ENCODE results near the gene DPYSL3. TPM values are rescaled to one million over a fixed set of nuclear protein-coding genes. Genes with fewer than 3 reads are reported as not detected.

The DPYSL3 gene
- total RNA-seq, 1 experiment from 2014 or later = 24.8 TPM

DNA sequence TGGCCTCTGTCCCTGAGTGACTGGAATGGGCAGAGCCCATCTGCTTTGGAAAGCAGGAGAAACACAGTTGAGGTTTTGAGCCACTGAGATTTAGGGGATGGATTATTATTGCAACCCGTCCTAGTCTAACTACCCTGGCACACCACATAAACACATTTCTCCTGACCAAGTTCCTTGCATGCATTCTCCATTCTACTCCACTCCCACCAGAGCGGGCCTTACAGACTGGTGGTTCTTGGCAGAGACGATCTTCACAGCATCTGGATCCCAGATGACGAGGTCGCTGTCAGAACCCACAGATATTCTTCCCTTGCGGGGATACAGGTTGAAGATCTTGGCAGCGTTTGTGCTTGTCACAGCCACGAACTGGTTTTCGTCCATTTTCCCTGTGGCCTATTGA lies 111.0 kb downstream of the DPYSL3 start:
- Histone ChIP-seq H3K4me3 (ENCODE audit: low read depth, low read length, poor library complexity, severe bottlenecking) (no peak overlapping the region), H3K4me1 (ENCODE audit: insufficient read depth, low read length, poor library complexity, severe bottlenecking) (no peaks in the 10 kb centered on the region), H3K27me3 (replicated peaks; ENCODE audit: insufficient read depth, low read depth, low read length, poor library complexity) (no peaks in the 10 kb centered on the region), H3K9me3 (ENCODE audit: low read depth, low read length, poor library complexity, severe bottlenecking) (no peaks in the 10 kb centered on the region), H3K27ac (ENCODE audit: low read depth, low read length, poor library complexity, severe bottlenecking) (no peak overlapping the region), H3K36me3 (ENCODE audit: insufficient read depth, low read length, poor library complexity, severe bottlenecking) (no peaks in the 10 kb centered on the region)
- DNase-seq (ENCODE audit: low spot score) = no peak
- TF ChIP-seq, protein P1, sequence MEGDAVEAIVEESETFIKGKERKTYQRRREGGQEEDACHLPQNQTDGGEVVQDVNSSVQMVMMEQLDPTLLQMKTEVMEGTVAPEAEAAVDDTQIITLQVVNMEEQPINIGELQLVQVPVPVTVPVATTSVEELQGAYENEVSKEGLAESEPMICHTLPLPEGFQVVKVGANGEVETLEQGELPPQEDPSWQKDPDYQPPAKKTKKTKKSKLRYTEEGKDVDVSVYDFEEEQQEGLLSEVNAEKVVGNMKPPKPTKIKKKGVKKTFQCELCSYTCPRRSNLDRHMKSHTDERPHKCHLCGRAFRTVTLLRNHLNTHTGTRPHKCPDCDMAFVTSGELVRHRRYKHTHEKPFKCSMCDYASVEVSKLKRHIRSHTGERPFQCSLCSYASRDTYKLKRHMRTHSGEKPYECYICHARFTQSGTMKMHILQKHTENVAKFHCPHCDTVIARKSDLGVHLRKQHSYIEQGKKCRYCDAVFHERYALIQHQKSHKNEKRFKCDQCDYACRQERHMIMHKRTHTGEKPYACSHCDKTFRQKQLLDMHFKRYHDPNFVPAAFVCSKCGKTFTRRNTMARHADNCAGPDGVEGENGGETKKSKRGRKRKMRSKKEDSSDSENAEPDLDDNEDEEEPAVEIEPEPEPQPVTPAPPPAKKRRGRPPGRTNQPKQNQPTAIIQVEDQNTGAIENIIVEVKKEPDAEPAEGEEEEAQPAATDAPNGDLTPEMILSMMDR (conservative IDR thresholded peaks at IDR 0.05; ENCODE audit: low read depth, low read length) = no peak
- no peak for TF ChIP-seq EZH2 (IDR thresholded peaks at IDR 0.05; ENCODE audit: borderline replicate concordance, low read depth, low read length, poor library complexity, severe bottlenecking)
- ChIA-PET CTCF (no interaction called here), POLR2A (ENCODE audit: low non-redundant PET) (no interaction called here)
- intact Hi-C loops (cut with micrococcal nuclease; ENCODE audit: unreplicated experiment) = loop anchor here (10.0 kb wide), 1 partner anchor 174 kb away; no protein-coding TSS in a partner anchor
- BruUV-seq (replicated peaks) = no TSS peak

DNA sequence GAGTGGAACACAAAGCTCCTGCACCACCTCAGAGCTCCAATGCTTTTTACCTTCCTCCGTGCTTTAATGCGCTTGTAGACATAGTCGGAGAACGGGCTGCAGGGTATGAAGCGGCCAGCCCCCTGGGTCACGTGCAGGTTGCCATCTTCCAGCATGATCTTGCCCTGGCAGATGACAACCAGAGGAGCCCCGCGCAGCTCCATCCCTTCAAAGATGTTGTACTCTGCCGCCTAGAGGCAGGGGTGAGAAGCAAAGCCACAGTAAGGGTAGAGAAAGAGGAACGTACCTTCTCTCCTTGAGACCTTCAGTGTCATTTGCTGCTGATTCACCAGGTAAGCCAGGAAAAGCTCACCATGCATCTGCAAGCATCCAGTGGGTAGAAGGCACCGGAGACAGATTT lies 112.3 kb downstream of the DPYSL3 start:
- BruUV-seq (replicated peaks) = no TSS peak
- DNase-seq (ENCODE audit: low spot score) = no peak
- intact Hi-C loops (cut with micrococcal nuclease; ENCODE audit: unreplicated experiment) = loop anchor here (10.0 kb wide), 1 partner anchor 173 kb away; no protein-coding TSS in a partner anchor
- Histone ChIP-seq H3K36me3 (ENCODE audit: insufficient read depth, low read length, poor library complexity, severe bottlenecking) (no peaks in the 10 kb centered on the region), H3K4me3 (ENCODE audit: low read depth, low read length, poor library complexity, severe bottlenecking) (no peak overlapping the region), H3K27me3 (replicated peaks; ENCODE audit: insufficient read depth, low read depth, low read length, poor library complexity) (no peaks in the 10 kb centered on the region), H3K9me3 (ENCODE audit: low read depth, low read length, poor library complexity, severe bottlenecking) (no peaks in the 10 kb centered on the region), H3K27ac (ENCODE audit: low read depth, low read length, poor library complexity, severe bottlenecking) (no peak overlapping the region), H3K4me1 (ENCODE audit: insufficient read depth, low read length, poor library complexity, severe bottlenecking) (no peaks in the 10 kb centered on the region)
- no peak for TF ChIP-seq EZH2 (IDR thresholded peaks at IDR 0.05; ENCODE audit: borderline replicate concordance, low read depth, low read length, poor library complexity, severe bottlenecking)
- TF ChIP-seq, protein P1 (conservative IDR thresholded peaks at IDR 0.05; ENCODE audit: low read depth, low read length) = no peak
- CTCF ChIA-PET = no interaction called here
- POLR2A ChIA-PET (ENCODE audit: low non-redundant PET) = no interaction called here

DNA sequence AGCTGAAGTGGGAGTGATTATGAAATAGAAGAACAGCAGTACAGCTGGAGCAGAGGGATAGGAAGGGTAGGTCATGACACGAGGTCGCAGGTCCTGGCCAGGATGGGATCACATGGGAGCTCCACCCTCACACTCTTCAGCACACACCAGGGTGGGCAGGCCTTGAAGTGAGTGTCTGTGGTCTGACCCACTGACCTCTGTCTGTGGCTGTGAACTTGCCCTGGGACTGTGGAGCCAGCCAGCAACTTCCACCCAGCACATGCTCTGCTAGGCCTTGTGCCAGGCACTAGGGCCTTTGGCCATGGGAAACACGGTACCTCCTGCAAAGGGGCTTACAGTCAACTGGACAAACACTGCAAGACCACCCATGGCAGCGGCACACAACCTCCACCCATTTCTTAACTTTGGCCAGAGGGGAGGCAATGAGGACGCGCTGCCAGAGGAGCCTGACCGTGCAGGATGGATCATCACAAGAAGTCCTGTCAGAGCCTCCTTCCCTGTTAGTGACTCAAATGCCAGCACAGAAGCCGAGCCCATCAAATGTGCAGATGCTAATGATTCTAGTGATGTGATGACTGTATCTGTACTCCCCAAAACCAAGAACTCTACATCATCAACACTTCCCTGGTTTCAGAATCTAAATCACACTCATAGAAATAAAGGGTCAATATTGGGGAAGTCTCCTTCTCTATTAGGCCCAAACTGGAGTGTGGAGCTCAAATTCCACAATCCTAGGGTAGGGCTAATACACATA lies 113.6 kb downstream of the DPYSL3 start:
- Histone ChIP-seq H3K9me3 (ENCODE audit: low read depth, low read length, poor library complexity, severe bottlenecking) (no peaks in the 10 kb centered on the region), H3K27ac (ENCODE audit: low read depth, low read length, poor library complexity, severe bottlenecking) (no peak overlapping the region), H3K4me1 (ENCODE audit: insufficient read depth, low read length, poor library complexity, severe bottlenecking) (no peaks in the 10 kb centered on the region), H3K27me3 (replicated peaks; ENCODE audit: insufficient read depth, low read depth, low read length, poor library complexity) (no peaks in the 10 kb centered on the region), H3K36me3 (ENCODE audit: insufficient read depth, low read length, poor library complexity, severe bottlenecking) (no peaks in the 10 kb centered on the region), H3K4me3 (ENCODE audit: low read depth, low read length, poor library complexity, severe bottlenecking) (no peak overlapping the region)
- no peak for DNase-seq (ENCODE audit: low spot score)
- TF ChIP-seq, protein P1 (conservative IDR thresholded peaks at IDR 0.05; ENCODE audit: low read depth, low read length) = no peak
- no peak for TF ChIP-seq EZH2 (IDR thresholded peaks at IDR 0.05; ENCODE audit: borderline replicate concordance, low read depth, low read length, poor library complexity, severe bottlenecking)
- intact Hi-C loops (cut with micrococcal nuclease; ENCODE audit: unreplicated experiment) = loop anchor here (10.0 kb wide), 1 partner anchor 171 kb away; no protein-coding TSS in a partner anchor
- CTCF ChIA-PET = no interaction called here
- BruUV-seq (replicated peaks) = no TSS peak
- POLR2A ChIA-PET (ENCODE audit: low non-redundant PET) = no interaction called here
